NCI-H1048 (cell line): ENCODE data around the gene ATP6V0E1.
"Not testable (repeated sequence)": the region's sequence is repeated elsewhere in the genome, so short reads cannot be mapped to it uniquely, and the experiment has no call there.

Source experiments
- DNase-seq: peaks from one replicate; lab custom pipeline; 2025; lab: John Stamatoyannopoulos, UW

ATP6V0E1 gene

DNA sequence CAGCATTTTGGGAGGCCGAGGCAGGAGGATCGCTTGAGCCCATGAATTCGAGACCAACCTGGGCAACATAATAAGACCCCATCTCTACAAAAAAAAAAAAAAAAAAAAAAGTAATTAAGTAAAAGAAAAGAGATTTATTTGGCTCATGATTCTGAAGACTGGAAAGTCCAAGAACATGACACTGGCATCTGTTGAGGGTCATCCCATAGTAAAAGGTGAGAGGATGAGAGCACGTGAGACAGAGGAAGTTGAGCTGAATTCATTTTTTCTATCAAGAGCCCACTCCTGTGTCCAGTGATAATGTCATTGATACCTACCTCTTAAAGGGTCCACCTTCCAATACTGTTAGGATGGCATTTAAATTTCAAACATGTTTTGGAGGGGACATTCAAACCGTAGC, 92.4 kb downstream of the ATP6V0E1 start:
- no peak for DNase-seq

DNA sequence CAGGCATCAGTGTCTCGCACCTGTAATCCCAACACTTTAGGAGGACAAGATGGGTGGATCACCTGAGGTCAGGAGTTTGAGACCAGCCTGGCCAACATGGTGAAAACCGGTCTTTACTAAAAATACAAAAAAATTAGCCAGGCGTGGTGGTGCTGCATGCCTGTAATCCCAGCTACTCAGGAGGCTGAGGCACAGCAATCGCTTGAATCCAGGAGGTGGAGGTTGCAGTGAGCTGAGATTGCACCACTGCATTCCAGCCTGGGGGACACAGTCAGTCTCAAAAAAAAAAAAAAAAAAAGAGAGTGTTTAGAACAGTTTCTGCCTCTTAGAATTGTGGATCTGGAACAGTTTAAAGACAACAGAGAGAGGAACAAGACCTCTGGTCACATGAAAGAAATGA, 92.9 kb downstream of the ATP6V0E1 start:
- not testable (repeated sequence) for DNase-seq

- DNase-seq, result no peak
Measured at GRCh38 chr5:173078878-173079277, 95.3 kb downstream of the ATP6V0E1 start.
